GM23338 (cell line): Measurements from ENCODE around the gene CD6. TPM values are rescaled to one million over a fixed set of nuclear protein-coding genes. Genes with fewer than 3 reads are reported as not detected.

Source experiments
- ATAC-seq: fragments of 200-7000 bp; cut with Tn5 transposase; 3 replicates; pipeline ENCODE4 v1.9.1; 2020
- DNase-seq: peaks from one replicate; pipeline ENCODE4 v3.0.0-alpha.2; 2015; ENCODE audit warnings: low spot score
- H2AFZ ChIP-seq: fragments of 200-600 bp; sonication (generic); 2 replicates; pipeline ENCODE4 v1.8.0; 2016; ENCODE audit warnings: antibody characterized with exemption, mild to moderate bottlenecking, moderate library complexity
- H3F3A ChIP-seq: fragments of 200-600 bp; sonication (generic); replicated peaks from 2 replicates; pipeline ENCODE4 v1.8.0; 2017; ENCODE audit warnings: antibody characterized with exemption, mixed run types, low read depth
- H3K27ac ChIP-seq: fragments of 200-600 bp; sonication (generic); 2 replicates; pipeline ENCODE4 v1.6.1; 2016; ENCODE audit warnings: low read depth
- H3K27me3 ChIP-seq: fragments of 200-600 bp; sonication (generic); 2 replicates; pipeline ENCODE4 v1.8.0; 2016; ENCODE audit warnings: mild to moderate bottlenecking, mixed run types, moderate library complexity; ENCODE audit not compliant: insufficient read depth
- H3K36me3 ChIP-seq: fragments of 200-600 bp; sonication (generic); 2 replicates; pipeline ENCODE4 v1.8.0; 2016; ENCODE audit warnings: mild to moderate bottlenecking; ENCODE audit not compliant: insufficient read depth
- H3K4me1 ChIP-seq: fragments of 200-600 bp; sonication (generic); 2 replicates; pipeline ENCODE4 v1.8.0; 2016; ENCODE audit warnings: mild to moderate bottlenecking, moderate library complexity; ENCODE audit not compliant: insufficient read depth
- H3K4me2 ChIP-seq: fragments of 200-600 bp; sonication (generic); 2 replicates; pipeline ENCODE4 v1.7.1; 2017; ENCODE audit warnings: mixed run types
- H3K4me3 ChIP-seq: fragments of 200-600 bp; sonication (generic); 2 replicates; pipeline ENCODE4 v1.6.1; 2016; ENCODE audit warnings: mixed run types
- H3K79me2 ChIP-seq: fragments of 200-600 bp; sonication (generic); replicated peaks from 2 replicates; pipeline ENCODE4 v1.8.0; 2017; ENCODE audit warnings: mild to moderate bottlenecking; ENCODE audit not compliant: insufficient read depth
- H3K9me2 ChIP-seq: fragments of 200-600 bp; sonication (generic); 2 replicates; pipeline ENCODE4 v1.8.0; 2017; ENCODE audit not compliant: insufficient read depth
- H4K20me1 ChIP-seq: fragments of 200-600 bp; sonication (generic); replicated peaks from 2 replicates; pipeline ENCODE4 v1.8.0; 2017; ENCODE audit warnings: mild to moderate bottlenecking; ENCODE audit not compliant: insufficient read depth
- H3K27ac Mint-ChIP-seq: 2 replicates; pipeline ENCODE4 v1.8.0; 2020; ENCODE audit warnings: inconsistent platforms, mild to moderate bottlenecking, moderate library complexity, mixed read lengths
- H3K27me3 Mint-ChIP-seq: 3 replicates; pipeline ENCODE4 v1.8.0; 2022; ENCODE audit warnings: low read depth, mild to moderate bottlenecking, moderate library complexity, mixed read lengths, inconsistent platforms; ENCODE audit not compliant: insufficient read depth, poor library complexity
- H3K36me3 Mint-ChIP-seq: 3 replicates; pipeline ENCODE4 v1.8.0; 2021; ENCODE audit warnings: low read depth, mild to moderate bottlenecking, inconsistent platforms, moderate library complexity, mixed read lengths
- H3K4me1 Mint-ChIP-seq: 3 replicates; pipeline ENCODE4 v1.8.0; 2020; ENCODE audit warnings: mild to moderate bottlenecking, inconsistent platforms, mixed read lengths
- H3K4me3 Mint-ChIP-seq: 3 replicates; pipeline ENCODE4 v1.8.0; 2021; ENCODE audit warnings: moderate library complexity, mild to moderate bottlenecking, inconsistent platforms, mixed read lengths
- H3K9me3 Mint-ChIP-seq: 3 replicates; pipeline ENCODE4 v1.8.0; 2020; ENCODE audit warnings: moderate library complexity, mild to moderate bottlenecking, inconsistent platforms, mixed read lengths
- CREB1 ChIP-seq: fragments of 250-450 bp; sonication (Bioruptor Pico); IDR thresholded peaks from 2 replicates; pipeline ENCODE4 v1.5.0; 2020; ENCODE audit warnings: low read depth, mild to moderate bottlenecking, moderate library complexity
- EZH2 ChIP-seq: fragments of 200-600 bp; sonication (generic); IDR thresholded peaks from one replicate; pipeline ENCODE4 v1.8.0; 2017; ENCODE audit warnings: antibody characterized with exemption, mild to moderate bottlenecking, low read depth; ENCODE audit not compliant: unreplicated experiment
- EZH2phosphoT487 ChIP-seq: fragments of 200-600 bp; sonication (generic); IDR thresholded peaks from one replicate; pipeline ENCODE4 v1.8.1; 2018; ENCODE audit warnings: antibody characterized with exemption; ENCODE audit not compliant: unreplicated experiment
- JUNB ChIP-seq: IDR thresholded peaks from one replicate; pipeline ENCODE4 v1.6.1; 2016; ENCODE audit warnings: antibody characterized with exemption; ENCODE audit not compliant: unreplicated experiment
- NANOG ChIP-seq: IDR thresholded peaks from 2 replicates; pipeline ENCODE4 v1.6.1; 2016; ENCODE audit warnings: antibody characterized with exemption, borderline replicate concordance
- POLR2AphosphoS5 ChIP-seq: IDR thresholded peaks from 2 replicates; pipeline ENCODE4 v1.6.1; 2016; ENCODE audit warnings: antibody characterized with exemption, low read depth
- REST ChIP-seq: IDR thresholded peaks from one replicate; pipeline ENCODE4 v1.6.1; 2018; ENCODE audit warnings: antibody characterized with exemption; ENCODE audit not compliant: unreplicated experiment
- STAT1 ChIP-seq: IDR thresholded peaks from one replicate; pipeline ENCODE4 v1.6.1; 2016; ENCODE audit warnings: antibody characterized with exemption; ENCODE audit not compliant: unreplicated experiment
- ZNF114 ChIP-seq: fragments of 250-450 bp; sonication (Bioruptor Pico); IDR thresholded peaks from 2 replicates; pipeline ENCODE4 v1.5.0; 2020; ENCODE audit warnings: mild to moderate bottlenecking, moderate library complexity
- ZNF331 ChIP-seq: fragments of 250-450 bp; sonication (Bioruptor Pico); IDR thresholded peaks from 2 replicates; pipeline ENCODE4 v1.5.0; 2020; ENCODE audit warnings: low read depth, mild to moderate bottlenecking, moderate library complexity
- polyA plus RNA-seq: library from polyadenylated mRNA; unstranded; fragments of >200 nt; fragmentation: Nextera tagmentation; extraction: Ambion mirVana; gene quantifications from 2 replicates; pipeline ENCODE4 v1.2.1, GENCODE V29; 2016
- total RNA-seq: library from RNA; depleted of rRNA; stranded (reverse); fragments of >200 nt; shearing (Covaris generic); gene quantifications from 2 replicates; pipeline ENCODE4 v1.2.3, GENCODE V29; 2014
- TF ChIP-seq, protein P1 (sequence below): IDR thresholded peaks from 2 replicates; pipeline ENCODE4 v1.6.1; 2016; ENCODE audit warnings: antibody characterized with exemption
- TF ChIP-seq, protein P2 (sequence below), 2 experiments: fragments of 200-600 bp in 1 of 2; sonication (generic) in 1 of 2; conservative IDR thresholded peaks; 2 replicates each; pipeline versions ENCODE4 v1.5.1 to v1.6.1; 2016 to 2017; ENCODE audit warnings: antibody characterized with exemption in 2 of 2, low read depth in 2 of 2, mild to moderate bottlenecking in 2 of 2, moderate library complexity in 1 of 2
- TF ChIP-seq, protein P3 (sequence below): fragments of 250-450 bp; sonication (Bioruptor Pico); IDR thresholded peaks from 2 replicates; pipeline ENCODE4 v1.5.0; 2020; ENCODE audit warnings: mild to moderate bottlenecking, moderate library complexity

Gene CD6
- total and polyA plus RNA-seq, 2 experiments from 2014 or later, result 0.49 TPM; not detected in 1

GRCh38 chr11:60953781-60954180, 17.7 kb upstream of the CD6 start:
- Histone ChIP-seq H2AFZ (no peak overlapping the region), H3K4me2 (no peak overlapping the region), H3K79me2 (peaks cover 6% of the 10 kb centered on the region; the same call in 1 of the 2 replicates), H3K4me3 (no peak overlapping the region), H3K9me2 (no peaks in the 10 kb centered on the region), H3F3A (peaks cover 4% of the 10 kb centered on the region), H3K27me3 (peaks cover 28% of the 10 kb centered on the region), H3K4me1 (peaks cover 16% of the 10 kb centered on the region), H3K27ac (no peak overlapping the region), H3K36me3 (no peaks in the 10 kb centered on the region), H4K20me1 (no peaks in the 10 kb centered on the region)
- H3K27me3 Mint-ChIP-seq, result peaks cover 26% of the 10 kb centered on the region
- no peaks in the 10 kb centered on the region for H3K36me3 Mint-ChIP-seq
- DNase-seq (no peak), ATAC-seq (no peak)
- H3K27ac Mint-ChIP-seq, result no peak overlapping the region
- no peaks in the 10 kb centered on the region for H3K9me3 Mint-ChIP-seq
- TF ChIP-seq, protein P1, sequence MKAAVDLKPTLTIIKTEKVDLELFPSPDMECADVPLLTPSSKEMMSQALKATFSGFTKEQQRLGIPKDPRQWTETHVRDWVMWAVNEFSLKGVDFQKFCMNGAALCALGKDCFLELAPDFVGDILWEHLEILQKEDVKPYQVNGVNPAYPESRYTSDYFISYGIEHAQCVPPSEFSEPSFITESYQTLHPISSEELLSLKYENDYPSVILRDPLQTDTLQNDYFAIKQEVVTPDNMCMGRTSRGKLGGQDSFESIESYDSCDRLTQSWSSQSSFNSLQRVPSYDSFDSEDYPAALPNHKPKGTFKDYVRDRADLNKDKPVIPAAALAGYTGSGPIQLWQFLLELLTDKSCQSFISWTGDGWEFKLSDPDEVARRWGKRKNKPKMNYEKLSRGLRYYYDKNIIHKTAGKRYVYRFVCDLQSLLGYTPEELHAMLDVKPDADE, result no peak
- TF ChIP-seq JUNB, result no peak
- TF ChIP-seq ZNF114 (CRISPR knock-in tag), result no peak
- TF ChIP-seq POLR2AphosphoS5, result no peak
- TF ChIP-seq STAT1, result no peak
- TF ChIP-seq REST, result no peak
- no peak for TF ChIP-seq ZNF331 (CRISPR knock-in tag)
- no peak for TF ChIP-seq NANOG
- TF ChIP-seq, protein P2, sequence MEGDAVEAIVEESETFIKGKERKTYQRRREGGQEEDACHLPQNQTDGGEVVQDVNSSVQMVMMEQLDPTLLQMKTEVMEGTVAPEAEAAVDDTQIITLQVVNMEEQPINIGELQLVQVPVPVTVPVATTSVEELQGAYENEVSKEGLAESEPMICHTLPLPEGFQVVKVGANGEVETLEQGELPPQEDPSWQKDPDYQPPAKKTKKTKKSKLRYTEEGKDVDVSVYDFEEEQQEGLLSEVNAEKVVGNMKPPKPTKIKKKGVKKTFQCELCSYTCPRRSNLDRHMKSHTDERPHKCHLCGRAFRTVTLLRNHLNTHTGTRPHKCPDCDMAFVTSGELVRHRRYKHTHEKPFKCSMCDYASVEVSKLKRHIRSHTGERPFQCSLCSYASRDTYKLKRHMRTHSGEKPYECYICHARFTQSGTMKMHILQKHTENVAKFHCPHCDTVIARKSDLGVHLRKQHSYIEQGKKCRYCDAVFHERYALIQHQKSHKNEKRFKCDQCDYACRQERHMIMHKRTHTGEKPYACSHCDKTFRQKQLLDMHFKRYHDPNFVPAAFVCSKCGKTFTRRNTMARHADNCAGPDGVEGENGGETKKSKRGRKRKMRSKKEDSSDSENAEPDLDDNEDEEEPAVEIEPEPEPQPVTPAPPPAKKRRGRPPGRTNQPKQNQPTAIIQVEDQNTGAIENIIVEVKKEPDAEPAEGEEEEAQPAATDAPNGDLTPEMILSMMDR (conservative IDR thresholded peaks at IDR 0.05; ENCODE audit: low read depth in 2 of 2), result no peak
- no peak for TF ChIP-seq CREB1 (CRISPR knock-in tag)
- no peak for TF ChIP-seq EZH2phosphoT487
- no peak for TF ChIP-seq EZH2
- TF ChIP-seq, protein P3, sequence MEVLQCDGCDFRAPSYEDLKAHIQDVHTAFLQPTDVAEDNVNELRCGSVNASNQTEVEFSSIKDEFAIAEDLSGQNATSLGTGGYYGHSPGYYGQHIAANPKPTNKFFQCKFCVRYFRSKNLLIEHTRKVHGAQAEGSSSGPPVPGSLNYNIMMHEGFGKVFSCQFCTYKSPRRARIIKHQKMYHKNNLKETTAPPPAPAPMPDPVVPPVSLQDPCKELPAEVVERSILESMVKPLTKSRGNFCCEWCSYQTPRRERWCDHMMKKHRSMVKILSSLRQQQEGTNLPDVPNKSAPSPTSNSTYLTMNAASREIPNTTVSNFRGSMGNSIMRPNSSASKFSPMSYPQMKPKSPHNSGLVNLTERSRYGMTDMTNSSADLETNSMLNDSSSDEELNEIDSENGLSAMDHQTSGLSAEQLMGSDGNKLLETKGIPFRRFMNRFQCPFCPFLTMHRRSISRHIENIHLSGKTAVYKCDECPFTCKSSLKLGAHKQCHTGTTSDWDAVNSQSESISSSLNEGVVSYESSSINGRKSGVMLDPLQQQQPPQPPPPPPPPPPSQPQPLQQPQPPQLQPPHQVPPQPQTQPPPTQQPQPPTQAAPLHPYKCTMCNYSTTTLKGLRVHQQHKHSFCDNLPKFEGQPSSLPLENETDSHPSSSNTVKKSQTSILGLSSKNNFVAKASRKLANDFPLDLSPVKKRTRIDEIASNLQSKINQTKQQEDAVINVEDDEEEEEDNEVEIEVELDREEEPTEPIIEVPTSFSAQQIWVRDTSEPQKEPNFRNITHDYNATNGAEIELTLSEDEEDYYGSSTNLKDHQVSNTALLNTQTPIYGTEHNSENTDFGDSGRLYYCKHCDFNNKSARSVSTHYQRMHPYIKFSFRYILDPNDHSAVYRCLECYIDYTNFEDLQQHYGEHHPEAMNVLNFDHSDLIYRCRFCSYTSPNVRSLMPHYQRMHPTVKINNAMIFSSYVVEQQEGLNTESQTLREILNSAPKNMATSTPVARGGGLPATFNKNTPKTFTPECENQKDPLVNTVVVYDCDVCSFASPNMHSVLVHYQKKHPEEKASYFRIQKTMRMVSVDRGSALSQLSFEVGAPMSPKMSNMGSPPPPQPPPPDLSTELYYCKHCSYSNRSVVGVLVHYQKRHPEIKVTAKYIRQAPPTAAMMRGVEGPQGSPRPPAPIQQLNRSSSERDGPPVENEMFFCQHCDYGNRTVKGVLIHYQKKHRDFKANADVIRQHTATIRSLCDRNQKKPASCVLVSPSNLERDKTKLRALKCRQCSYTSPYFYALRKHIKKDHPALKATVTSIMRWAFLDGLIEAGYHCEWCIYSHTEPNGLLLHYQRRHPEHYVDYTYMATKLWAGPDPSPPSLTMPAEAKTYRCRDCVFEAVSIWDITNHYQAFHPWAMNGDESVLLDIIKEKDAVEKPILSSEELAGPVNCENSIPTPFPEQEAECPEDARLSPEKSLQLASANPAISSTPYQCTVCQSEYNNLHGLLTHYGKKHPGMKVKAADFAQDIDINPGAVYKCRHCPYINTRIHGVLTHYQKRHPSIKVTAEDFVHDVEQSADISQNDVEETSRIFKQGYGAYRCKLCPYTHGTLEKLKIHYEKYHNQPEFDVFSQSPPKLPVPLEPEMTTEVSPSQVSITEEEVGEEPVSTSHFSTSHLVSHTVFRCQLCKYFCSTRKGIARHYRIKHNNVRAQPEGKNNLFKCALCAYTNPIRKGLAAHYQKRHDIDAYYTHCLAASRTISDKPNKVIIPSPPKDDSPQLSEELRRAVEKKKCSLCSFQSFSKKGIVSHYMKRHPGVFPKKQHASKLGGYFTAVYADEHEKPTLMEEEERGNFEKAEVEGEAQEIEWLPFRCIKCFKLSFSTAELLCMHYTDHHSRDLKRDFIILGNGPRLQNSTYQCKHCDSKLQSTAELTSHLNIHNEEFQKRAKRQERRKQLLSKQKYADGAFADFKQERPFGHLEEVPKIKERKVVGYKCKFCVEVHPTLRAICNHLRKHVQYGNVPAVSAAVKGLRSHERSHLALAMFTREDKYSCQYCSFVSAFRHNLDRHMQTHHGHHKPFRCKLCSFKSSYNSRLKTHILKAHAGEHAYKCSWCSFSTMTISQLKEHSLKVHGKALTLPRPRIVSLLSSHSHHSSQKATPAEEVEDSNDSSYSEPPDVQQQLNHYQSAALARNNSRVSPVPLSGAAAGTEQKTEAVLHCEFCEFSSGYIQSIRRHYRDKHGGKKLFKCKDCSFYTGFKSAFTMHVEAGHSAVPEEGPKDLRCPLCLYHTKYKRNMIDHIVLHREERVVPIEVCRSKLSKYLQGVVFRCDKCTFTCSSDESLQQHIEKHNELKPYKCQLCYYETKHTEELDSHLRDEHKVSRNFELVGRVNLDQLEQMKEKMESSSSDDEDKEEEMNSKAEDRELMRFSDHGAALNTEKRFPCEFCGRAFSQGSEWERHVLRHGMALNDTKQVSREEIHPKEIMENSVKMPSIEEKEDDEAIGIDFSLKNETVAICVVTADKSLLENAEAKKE (CRISPR knock-in tag), result no peak
- no peak overlapping the region for H3K4me3 Mint-ChIP-seq
- H3K4me1 Mint-ChIP-seq, result peaks cover 20% of the 10 kb centered on the region
